Body of pancreas (tissue), 4 donors: ENCODE data around the gene MS4A3.

Experiments
- POLR2A ChIP-seq, 3 donors: fragments of 450-650 bp; IDR thresholded peaks; one replicate each; pipeline ENCODE4 v1.6.1; 2016; ENCODE audit warnings: antibody characterized with exemption in 3 of 3, mild to moderate bottlenecking in 2 of 3
- TF ChIP-seq, protein P1 (sequence below), 7 experiments: fragments of 450-650 bp in 4 of 7; fragments of 200-600 bp in 3 of 7; sonication (generic) in 3 of 7; IDR thresholded peaks; one replicate each; pipeline ENCODE4 v1.5.1; 2016 to 2019; ENCODE audit warnings: antibody characterized with exemption in 7 of 7

DNA sequence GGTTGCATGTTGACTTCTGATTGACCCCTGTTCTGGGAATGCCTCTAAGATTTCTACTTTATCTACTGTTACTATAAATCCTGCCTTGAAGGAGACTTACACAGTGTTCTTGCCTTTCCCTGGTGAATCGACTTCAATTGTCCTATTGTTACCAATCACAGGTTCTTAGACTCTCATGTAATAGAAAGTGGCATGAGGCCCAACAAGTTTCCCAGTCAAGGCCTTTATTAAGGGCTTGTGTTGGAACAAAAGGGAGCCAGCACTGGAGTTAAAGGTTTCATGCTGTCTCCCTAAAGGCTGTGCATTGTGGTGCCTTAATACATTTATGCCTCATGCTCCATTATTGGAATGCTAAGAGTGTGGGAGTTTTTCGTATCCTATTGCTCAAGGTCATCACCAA, 55.3 kb downstream of the MS4A3 start:
- TF ChIP-seq, protein P1, sequence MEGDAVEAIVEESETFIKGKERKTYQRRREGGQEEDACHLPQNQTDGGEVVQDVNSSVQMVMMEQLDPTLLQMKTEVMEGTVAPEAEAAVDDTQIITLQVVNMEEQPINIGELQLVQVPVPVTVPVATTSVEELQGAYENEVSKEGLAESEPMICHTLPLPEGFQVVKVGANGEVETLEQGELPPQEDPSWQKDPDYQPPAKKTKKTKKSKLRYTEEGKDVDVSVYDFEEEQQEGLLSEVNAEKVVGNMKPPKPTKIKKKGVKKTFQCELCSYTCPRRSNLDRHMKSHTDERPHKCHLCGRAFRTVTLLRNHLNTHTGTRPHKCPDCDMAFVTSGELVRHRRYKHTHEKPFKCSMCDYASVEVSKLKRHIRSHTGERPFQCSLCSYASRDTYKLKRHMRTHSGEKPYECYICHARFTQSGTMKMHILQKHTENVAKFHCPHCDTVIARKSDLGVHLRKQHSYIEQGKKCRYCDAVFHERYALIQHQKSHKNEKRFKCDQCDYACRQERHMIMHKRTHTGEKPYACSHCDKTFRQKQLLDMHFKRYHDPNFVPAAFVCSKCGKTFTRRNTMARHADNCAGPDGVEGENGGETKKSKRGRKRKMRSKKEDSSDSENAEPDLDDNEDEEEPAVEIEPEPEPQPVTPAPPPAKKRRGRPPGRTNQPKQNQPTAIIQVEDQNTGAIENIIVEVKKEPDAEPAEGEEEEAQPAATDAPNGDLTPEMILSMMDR (IDR thresholded peaks at IDR 0.05) = no peak
- TF ChIP-seq POLR2A (IDR thresholded peaks at IDR 0.05) = no peak
